ENCODE results near the gene GSG1L.

GRCh38 chr16:28003923-28004322, 59.6 kb downstream of the GSG1L start:
- no peak for TF ChIP-seq HDAC3 (IDR thresholded peaks at IDR 0.05; ENCODE audit: borderline replicate concordance, partially characterized antibody)
- no peak for TF ChIP-seq JUN (IDR thresholded peaks at IDR 0.05; ENCODE audit: borderline replicate concordance, low read depth, low read length)
- TF ChIP-seq JUN (CRISPR knock-in tag; IDR thresholded peaks at IDR 0.05; ENCODE audit: borderline replicate concordance): no peak
- no peak for TF ChIP-seq GTF2A2 (tag; IDR thresholded peaks at IDR 0.05)
- TF ChIP-seq ARNT (IDR thresholded peaks at IDR 0.05): no peak
- no peak for TF ChIP-seq IFI16 (CRISPR knock-in tag; IDR thresholded peaks at IDR 0.05)
- no peak for TF ChIP-seq ZNF274 (IDR thresholded peaks at IDR 0.05; ENCODE audit: borderline replicate concordance, low read depth, low read length)
- no peak for TF ChIP-seq POLR2A (conservative IDR thresholded peaks at IDR 0.05)
- TF ChIP-seq CBX5 (IDR thresholded peaks at IDR 0.05; ENCODE audit: borderline replicate concordance, low read depth): no peak
- TF ChIP-seq, protein P1, sequence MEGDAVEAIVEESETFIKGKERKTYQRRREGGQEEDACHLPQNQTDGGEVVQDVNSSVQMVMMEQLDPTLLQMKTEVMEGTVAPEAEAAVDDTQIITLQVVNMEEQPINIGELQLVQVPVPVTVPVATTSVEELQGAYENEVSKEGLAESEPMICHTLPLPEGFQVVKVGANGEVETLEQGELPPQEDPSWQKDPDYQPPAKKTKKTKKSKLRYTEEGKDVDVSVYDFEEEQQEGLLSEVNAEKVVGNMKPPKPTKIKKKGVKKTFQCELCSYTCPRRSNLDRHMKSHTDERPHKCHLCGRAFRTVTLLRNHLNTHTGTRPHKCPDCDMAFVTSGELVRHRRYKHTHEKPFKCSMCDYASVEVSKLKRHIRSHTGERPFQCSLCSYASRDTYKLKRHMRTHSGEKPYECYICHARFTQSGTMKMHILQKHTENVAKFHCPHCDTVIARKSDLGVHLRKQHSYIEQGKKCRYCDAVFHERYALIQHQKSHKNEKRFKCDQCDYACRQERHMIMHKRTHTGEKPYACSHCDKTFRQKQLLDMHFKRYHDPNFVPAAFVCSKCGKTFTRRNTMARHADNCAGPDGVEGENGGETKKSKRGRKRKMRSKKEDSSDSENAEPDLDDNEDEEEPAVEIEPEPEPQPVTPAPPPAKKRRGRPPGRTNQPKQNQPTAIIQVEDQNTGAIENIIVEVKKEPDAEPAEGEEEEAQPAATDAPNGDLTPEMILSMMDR (IDR thresholded peaks at IDR 0.05 in 2 of 3, conservative IDR thresholded peaks at IDR 0.05 in 1 of 3; ENCODE audit: insufficient read depth in 2 of 3, low read depth in 1 of 3, low read length in 3 of 3): no peak
- no peak for TF ChIP-seq ELF4 (CRISPR knock-in tag; IDR thresholded peaks at IDR 0.05)
- no peak for TF ChIP-seq ZC3H11A (IDR thresholded peaks at IDR 0.05; ENCODE audit: low read depth, low read length)
- no peak for TF ChIP-seq DNMT1 (IDR thresholded peaks at IDR 0.05)

All from K562 (cell line).